K562 (cell line): ENCODE results near the gene ITGAD. TPM values are rescaled to one million over a fixed set of nuclear protein-coding genes. Genes with fewer than 3 reads are reported as not detected.

Experiments used
- C11orf30 ChIP-seq: fragments of 450-650 bp; IDR thresholded peaks from 2 replicates; pipeline ENCODE4 v1.6.1; 2016; ENCODE audit warnings: low read depth, mild to moderate bottlenecking
- CSDE1 ChIP-seq, 2 experiments: fragments of 450-650 bp; IDR thresholded peaks; 2 replicates each; pipeline ENCODE4 v1.6.1; 2016; ENCODE audit warnings: mild to moderate bottlenecking in 1 of 2
- ETV6 ChIP-seq, 3 experiments: fragments of 150-350 bp in 1 of 3; sonication (generic) in 1 of 3; formaldehyde crosslinking in 1 of 3; IDR thresholded peaks; 2 replicates each; pipeline versions ENCODE4 v1.6.1 to v1.8.0; 2014 to 2022; ENCODE audit warnings: borderline replicate concordance in 2 of 3, low read depth in 2 of 3, antibody characterized with exemption in 1 of 3, low read length in 1 of 3, mild to moderate bottlenecking in 1 of 3, missing genetic modification reagents in 1 of 3
- HSF4 ChIP-seq: fragments of 250-450 bp; sonication (Bioruptor Pico); IDR thresholded peaks from 2 replicates; pipeline ENCODE4 v2.1.2; 2022; ENCODE audit warnings: mild to moderate bottlenecking, moderate library complexity, borderline replicate concordance
- ID3 ChIP-seq, 2 experiments: fragments of 250-450 bp in 1 of 2; fragments of 450-650 bp in 1 of 2; sonication (Bioruptor Pico) in 1 of 2; IDR thresholded peaks; 2 replicates each; pipeline versions ENCODE4 v1.6.1 to v1.8.0; 2016 to 2021; ENCODE audit warnings: mild to moderate bottlenecking in 2 of 2, moderate library complexity in 2 of 2, missing compliant biosample characterization in 1 of 2, missing genetic modification characterization in 1 of 2
- L3MBTL2 ChIP-seq: fragments of 450-650 bp; IDR thresholded peaks from 2 replicates; pipeline ENCODE4 v1.6.1; 2016; ENCODE audit warnings: mild to moderate bottlenecking, moderate library complexity
- MTA3 ChIP-seq: fragments of 450-650 bp; formaldehyde crosslinking; IDR thresholded peaks from 2 replicates; pipeline ENCODE4 v1.6.1; 2017; ENCODE audit warnings: mild to moderate bottlenecking, borderline replicate concordance
- MYBL2 ChIP-seq, 2 experiments: fragments of 450-650 bp in 1 of 2; sonication (generic) in 1 of 2; formaldehyde crosslinking in 1 of 2; IDR thresholded peaks; 2 replicates each; pipeline versions ENCODE4 v1.6.1 to v1.8.1; 2017 to 2022; ENCODE audit warnings: borderline replicate concordance in 1 of 2, inconsistent platforms in 1 of 2, low read depth in 1 of 2, mild to moderate bottlenecking in 1 of 2, missing genetic modification reagents in 1 of 2, moderate library complexity in 1 of 2
- NELFE ChIP-seq: IDR thresholded peaks from 2 replicates; pipeline ENCODE4 v1.6.1; 2011; ENCODE audit warnings: mild to moderate bottlenecking; ENCODE audit not compliant: insufficient read depth, insufficient read length
- NR2F6 ChIP-seq: fragments of 450-650 bp; formaldehyde crosslinking; IDR thresholded peaks from 2 replicates; pipeline ENCODE4 v1.4.0; 2020; ENCODE audit warnings: mild to moderate bottlenecking
- SPI1 ChIP-seq: IDR thresholded peaks from 2 replicates; pipeline ENCODE4 v1.6.1; 2011; ENCODE audit warnings: low read depth, low read length, control low read depth, borderline replicate concordance
- TCFL5 ChIP-seq: fragments of 250-450 bp; sonication (Bioruptor Pico); conservative IDR thresholded peaks from 2 replicates; pipeline ENCODE4 v1.6.1; 2021; ENCODE audit warnings: mild to moderate bottlenecking, moderate library complexity, matching md5 sums
- THAP7 ChIP-seq: fragments of 250-450 bp; sonication (Bioruptor Pico); IDR thresholded peaks from 2 replicates; pipeline ENCODE4 v1.5.0; 2021
- ZNF174 ChIP-seq: fragments of 250-450 bp; sonication (Bioruptor Pico); IDR thresholded peaks from 2 replicates; pipeline ENCODE4 v1.4.0; 2020; ENCODE audit warnings: mild to moderate bottlenecking
- ZNF76 ChIP-seq: fragments of 250-450 bp; sonication (Bioruptor Pico); IDR thresholded peaks from 2 replicates; pipeline ENCODE4 v1.4.0; 2020; ENCODE audit warnings: mild to moderate bottlenecking, moderate library complexity, borderline replicate concordance
- polyA plus RNA-seq, 8 experiments: library from polyadenylated mRNA; depleted of rRNA in 4 of 8; stranded (reverse) in 5 of 8; unstranded in 3 of 8; fragments of >200 nt; fragmentation: Nextera tagmentation in 2 of 8; fragmentation: Illumina TruSeq in 1 of 8; extraction: Ambion mirVana in 2 of 8; extraction: Trizol in 1 of 8; gene quantifications; 2 replicates each; pipeline versions ENCODE4 v1.2.1 to v1.2.3, GENCODE V29; 2011 to 2014; ENCODE audit warnings: inconsistent platforms in 1 of 8, missing spikeins in 1 of 8
- total RNA-seq, 7 experiments: library from RNA; depleted of rRNA in 6 of 7; stranded (reverse); fragments of >200 nt in 6 of 7; fragmentation: Illumina TruSeq in 2 of 7; extraction: Trizol in 2 of 7; gene quantifications; 2 replicates each; pipeline versions ENCODE4 v1.2.1 to v1.2.3, GENCODE V29; 2011 to 2021; ENCODE audit warnings: low replicate concordance in 1 of 7
- TF ChIP-seq, protein P1 (sequence below): fragments of 450-650 bp; IDR thresholded peaks from 2 replicates; pipeline ENCODE4 v1.7.1; 2018; ENCODE audit warnings: mild to moderate bottlenecking, low read depth; ENCODE audit not compliant: partially characterized antibody

Gene ITGAD
- total and polyA plus RNA-seq, 9 of the 15 experiments (the other 6 are each of a cell fraction or from before 2014, with no cell fraction given), result not detected

GRCh38 chr16:31459687-31460581 is 66.8 kb downstream of the ITGAD start (continued):
- no peak; the same call in 1 of the 2 replicates for TF ChIP-seq MTA3
- no peak for TF ChIP-seq SPI1
- no peak for TF ChIP-seq NR2F6 (CRISPR knock-in tag)
- TF ChIP-seq NELFE, result no peak
- no peak for TF ChIP-seq MYBL2 (IDR thresholded peaks at IDR 0.05; ENCODE audit: low read depth)
- no peak for TF ChIP-seq MYBL2 (CRISPR knock-in tag; IDR thresholded peaks at IDR 0.05; ENCODE audit: borderline replicate concordance)
- TF ChIP-seq C11orf30, result no peak; the same call in 1 of the 2 replicates
- TF ChIP-seq ZNF76 (CRISPR knock-in tag), result no peak
- TF ChIP-seq ZNF174 (CRISPR knock-in tag), result no peak
- TF ChIP-seq ETV6 (IDR thresholded peaks at IDR 0.05; ENCODE audit: borderline replicate concordance in 1 of 2, low read depth in 2 of 2, low read length in 1 of 2), result no peak
- no peak for TF ChIP-seq ETV6 (CRISPR knock-in tag; IDR thresholded peaks at IDR 0.05; ENCODE audit: borderline replicate concordance)
- no peak for TF ChIP-seq THAP7 (CRISPR knock-in tag)
- TF ChIP-seq ID3 (CRISPR knock-in tag; IDR thresholded peaks at IDR 0.05), result no peak
- TF ChIP-seq ID3 (tag; IDR thresholded peaks at IDR 0.05), result no peak
- TF ChIP-seq, protein P1, sequence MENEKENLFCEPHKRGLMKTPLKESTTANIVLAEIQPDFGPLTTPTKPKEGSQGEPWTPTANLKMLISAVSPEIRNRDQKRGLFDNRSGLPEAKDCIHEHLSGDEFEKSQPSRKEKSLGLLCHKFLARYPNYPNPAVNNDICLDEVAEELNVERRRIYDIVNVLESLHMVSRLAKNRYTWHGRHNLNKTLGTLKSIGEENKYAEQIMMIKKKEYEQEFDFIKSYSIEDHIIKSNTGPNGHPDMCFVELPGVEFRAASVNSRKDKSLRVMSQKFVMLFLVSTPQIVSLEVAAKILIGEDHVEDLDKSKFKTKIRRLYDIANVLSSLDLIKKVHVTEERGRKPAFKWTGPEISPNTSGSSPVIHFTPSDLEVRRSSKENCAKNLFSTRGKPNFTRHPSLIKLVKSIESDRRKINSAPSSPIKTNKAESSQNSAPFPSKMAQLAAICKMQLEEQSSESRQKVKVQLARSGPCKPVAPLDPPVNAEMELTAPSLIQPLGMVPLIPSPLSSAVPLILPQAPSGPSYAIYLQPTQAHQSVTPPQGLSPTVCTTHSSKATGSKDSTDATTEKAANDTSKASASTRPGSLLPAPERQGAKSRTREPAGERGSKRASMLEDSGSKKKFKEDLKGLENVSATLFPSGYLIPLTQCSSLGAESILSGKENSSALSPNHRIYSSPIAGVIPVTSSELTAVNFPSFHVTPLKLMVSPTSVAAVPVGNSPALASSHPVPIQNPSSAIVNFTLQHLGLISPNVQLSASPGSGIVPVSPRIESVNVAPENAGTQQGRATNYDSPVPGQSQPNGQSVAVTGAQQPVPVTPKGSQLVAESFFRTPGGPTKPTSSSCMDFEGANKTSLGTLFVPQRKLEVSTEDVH, result no peak
- peak in 1 of 2 experiments; percentile 20; a peak in 1 of 4 replicates for TF ChIP-seq CSDE1 (IDR thresholded peaks at IDR 0.05)
- TF ChIP-seq L3MBTL2, result no peak; the same call in 1 of the 2 replicates
- TF ChIP-seq HSF4, result no peak
- TF ChIP-seq TCFL5 (CRISPR knock-in tag), result no peak
